HEK293 (cell line): ENCODE results near the gene ZNF775.

Experiments used
- CTCF ChIA-PET: fragments of 350-600 bp; formaldehyde crosslinking; extraction: SDS; loops from one replicate; lab custom pipeline; 2021; ENCODE audit warnings: antibody characterized with exemption; lab: Yijun Ruan, JAX
- POLR2A ChIA-PET: fragments of 300-600 bp; formaldehyde crosslinking; extraction: SDS; loops from one replicate; lab custom pipeline; 2020; ENCODE audit warnings: antibody characterized with exemption, inconsistent platforms; lab: Yijun Ruan, JAX
- H3K27ac ChIP-seq: fragments of 200-500 bp; sonication (Bioruptor generic); 2 replicates; pipeline ENCODE4 v1.5.1; 2014; ENCODE audit warnings: low read depth, low read length, control low read depth, inconsistent platforms; ENCODE audit errors: extremely low read depth
- H3K36me3 ChIP-seq, 2 experiments: fragments of 200-500 bp in 1 of 2; sonication (Bioruptor generic) in 1 of 2; 1 replicate in 1 of 2; 2 replicates in 1 of 2; pipeline ENCODE4 v1.5.1; 2014 to 2017; ENCODE audit warnings: inconsistent platforms in 2 of 2, low read length in 2 of 2; ENCODE audit not compliant: control insufficient read depth in 2 of 2, insufficient read depth in 1 of 2
- H3K4me1 ChIP-seq: fragments of 200-500 bp; sonication (Bioruptor generic); 2 replicates; pipeline ENCODE4 v1.5.1; 2014; ENCODE audit warnings: mild to moderate bottlenecking, low read length, inconsistent platforms; ENCODE audit not compliant: control insufficient read depth, insufficient read depth
- H3K4me3 ChIP-seq: 2 replicates; pipeline ENCODE4 v1.5.1; 2011; ENCODE audit warnings: low read depth, mild to moderate bottlenecking, control low read depth, low read length, moderate library complexity
- H3K9me3 ChIP-seq: fragments of 200-500 bp; sonication (Bioruptor generic); 2 replicates; pipeline ENCODE4 v1.5.1; 2014; ENCODE audit warnings: low read depth, low read length, inconsistent platforms; ENCODE audit not compliant: control insufficient read depth, insufficient read depth
- FEZF1 ChIP-seq: fragments of 450-650 bp; formaldehyde crosslinking; IDR thresholded peaks from 2 replicates; pipeline ENCODE4 v1.5.1; 2016; ENCODE audit warnings: missing biosample characterization, missing genetic modification characterization
- IKZF3 ChIP-seq: fragments of 450-650 bp; IDR thresholded peaks from 2 replicates; pipeline ENCODE4 v1.5.0; 2018; ENCODE audit warnings: missing biosample characterization, mild to moderate bottlenecking, missing genetic modification characterization, moderate library complexity
- KLF9 ChIP-seq: fragments of 450-650 bp; formaldehyde crosslinking; IDR thresholded peaks from 2 replicates; pipeline ENCODE4 v1.5.1; 2016; ENCODE audit warnings: missing biosample characterization, missing genetic modification characterization, low read depth
- OVOL3 ChIP-seq: fragments of 450-650 bp; formaldehyde crosslinking; IDR thresholded peaks from 2 replicates; pipeline ENCODE4 v1.5.1; 2016; ENCODE audit warnings: missing biosample characterization, missing genetic modification characterization
- SCRT2 ChIP-seq: fragments of 450-650 bp; formaldehyde crosslinking; IDR thresholded peaks from 2 replicates; pipeline ENCODE4 v1.5.1; 2016; ENCODE audit warnings: missing biosample characterization, missing genetic modification characterization
- SP2 ChIP-seq: fragments of 450-650 bp; formaldehyde crosslinking; IDR thresholded peaks from 2 replicates; pipeline ENCODE4 v1.5.1; 2016; ENCODE audit warnings: missing biosample characterization, missing genetic modification characterization
- YY2 ChIP-seq: fragments of 450-650 bp; formaldehyde crosslinking; IDR thresholded peaks from 2 replicates; pipeline ENCODE4 v1.5.1; 2016; ENCODE audit warnings: missing biosample characterization, missing genetic modification characterization
- ZBTB20 ChIP-seq: fragments of 450-650 bp; formaldehyde crosslinking; IDR thresholded peaks from 2 replicates; pipeline ENCODE4 v1.5.1; 2016; ENCODE audit warnings: missing biosample characterization, missing genetic modification characterization
- ZEB2 ChIP-seq: fragments of 450-650 bp; formaldehyde crosslinking; IDR thresholded peaks from 2 replicates; pipeline ENCODE4 v1.5.1; 2016; ENCODE audit warnings: missing biosample characterization, missing genetic modification characterization
- ZNF157 ChIP-seq: fragments of 450-650 bp; formaldehyde crosslinking; IDR thresholded peaks from 2 replicates; pipeline ENCODE4 v1.5.1; 2016; ENCODE audit warnings: missing biosample characterization, missing genetic modification characterization
- ZNF2 ChIP-seq: fragments of 450-650 bp; formaldehyde crosslinking; IDR thresholded peaks from 2 replicates; pipeline ENCODE4 v1.5.1; 2016; ENCODE audit warnings: missing biosample characterization, missing genetic modification characterization
- ZNF214 ChIP-seq: fragments of 450-650 bp; formaldehyde crosslinking; IDR thresholded peaks from 2 replicates; pipeline ENCODE4 v1.5.1; 2017; ENCODE audit warnings: missing biosample characterization, mild to moderate bottlenecking, missing genetic modification characterization, borderline replicate concordance
- ZNF248 ChIP-seq: fragments of 450-650 bp; formaldehyde crosslinking; IDR thresholded peaks from 2 replicates; pipeline ENCODE4 v1.5.1; 2017; ENCODE audit warnings: missing biosample characterization, missing genetic modification characterization
- ZNF391 ChIP-seq: fragments of 450-650 bp; formaldehyde crosslinking; IDR thresholded peaks from 2 replicates; pipeline ENCODE4 v1.5.1; 2016; ENCODE audit warnings: low read depth, missing biosample characterization, missing genetic modification characterization, borderline replicate concordance
- ZNF404 ChIP-seq: fragments of 450-650 bp; formaldehyde crosslinking; IDR thresholded peaks from 2 replicates; pipeline ENCODE4 v1.5.1; 2017; ENCODE audit warnings: missing biosample characterization, missing genetic modification characterization
- ZNF473 ChIP-seq: fragments of 450-650 bp; formaldehyde crosslinking; IDR thresholded peaks from 2 replicates; pipeline ENCODE4 v1.5.1; 2017; ENCODE audit warnings: missing biosample characterization, missing genetic modification characterization
- ZNF501 ChIP-seq: fragments of 450-650 bp; formaldehyde crosslinking; IDR thresholded peaks from 2 replicates; pipeline ENCODE4 v1.5.1; 2016; ENCODE audit warnings: missing biosample characterization, missing genetic modification characterization
- ZNF558 ChIP-seq: fragments of 450-650 bp; formaldehyde crosslinking; IDR thresholded peaks from 2 replicates; pipeline ENCODE4 v1.5.1; 2016; ENCODE audit warnings: missing biosample characterization, missing genetic modification characterization
- ZNF560 ChIP-seq: fragments of 450-650 bp; formaldehyde crosslinking; IDR thresholded peaks from 2 replicates; pipeline ENCODE4 v1.5.1; 2017; ENCODE audit warnings: missing biosample characterization, missing genetic modification characterization, borderline replicate concordance
- ZNF561 ChIP-seq: fragments of 450-650 bp; IDR thresholded peaks from 2 replicates; pipeline ENCODE4 v1.5.1; 2018; ENCODE audit warnings: missing biosample characterization, missing genetic modification characterization, borderline replicate concordance
- ZNF610 ChIP-seq: fragments of 450-650 bp; formaldehyde crosslinking; IDR thresholded peaks from 2 replicates; pipeline ENCODE4 v1.5.1; 2016; ENCODE audit warnings: missing biosample characterization, missing genetic modification characterization, borderline replicate concordance
- ZNF654 ChIP-seq: fragments of 450-650 bp; formaldehyde crosslinking; IDR thresholded peaks from 2 replicates; pipeline ENCODE4 v1.5.1; 2016; ENCODE audit warnings: low read depth, missing biosample characterization, missing genetic modification characterization
- ZNF747 ChIP-seq: fragments of 450-650 bp; formaldehyde crosslinking; IDR thresholded peaks from 2 replicates; pipeline ENCODE4 v1.5.1; 2016; ENCODE audit warnings: missing biosample characterization, missing genetic modification characterization
- ZNF785 ChIP-seq: fragments of 450-650 bp; formaldehyde crosslinking; IDR thresholded peaks from 2 replicates; pipeline ENCODE4 v1.5.1; 2016; ENCODE audit warnings: missing biosample characterization, missing genetic modification characterization
- ZNF843 ChIP-seq: fragments of 450-650 bp; formaldehyde crosslinking; IDR thresholded peaks from 2 replicates; pipeline ENCODE4 v1.5.1; 2016; ENCODE audit warnings: missing biosample characterization, missing genetic modification characterization
- TF ChIP-seq, protein P1 (sequence below): fragments of 450-650 bp; formaldehyde crosslinking; IDR thresholded peaks from 2 replicates; pipeline ENCODE4 v1.5.1; 2017; ENCODE audit warnings: missing biosample characterization, missing genetic modification characterization
- TF ChIP-seq, protein P2 (sequence below): fragments of 450-650 bp; formaldehyde crosslinking; IDR thresholded peaks from 2 replicates; pipeline ENCODE4 v1.5.1; 2016; ENCODE audit warnings: missing biosample characterization, missing genetic modification characterization
- TF ChIP-seq, protein P3 (sequence below): sonication (generic); formaldehyde crosslinking; IDR thresholded peaks from 2 replicates; pipeline ENCODE4 v1.8.1; 2022; ENCODE audit warnings: mild to moderate bottlenecking, moderate library complexity, missing genetic modification reagents
- TF ChIP-seq, protein P4 (sequence below): fragments of 450-650 bp; formaldehyde crosslinking; IDR thresholded peaks from 2 replicates; pipeline ENCODE4 v1.5.1; 2016; ENCODE audit warnings: missing biosample characterization, missing genetic modification characterization

Gene ZNF775

DNA sequence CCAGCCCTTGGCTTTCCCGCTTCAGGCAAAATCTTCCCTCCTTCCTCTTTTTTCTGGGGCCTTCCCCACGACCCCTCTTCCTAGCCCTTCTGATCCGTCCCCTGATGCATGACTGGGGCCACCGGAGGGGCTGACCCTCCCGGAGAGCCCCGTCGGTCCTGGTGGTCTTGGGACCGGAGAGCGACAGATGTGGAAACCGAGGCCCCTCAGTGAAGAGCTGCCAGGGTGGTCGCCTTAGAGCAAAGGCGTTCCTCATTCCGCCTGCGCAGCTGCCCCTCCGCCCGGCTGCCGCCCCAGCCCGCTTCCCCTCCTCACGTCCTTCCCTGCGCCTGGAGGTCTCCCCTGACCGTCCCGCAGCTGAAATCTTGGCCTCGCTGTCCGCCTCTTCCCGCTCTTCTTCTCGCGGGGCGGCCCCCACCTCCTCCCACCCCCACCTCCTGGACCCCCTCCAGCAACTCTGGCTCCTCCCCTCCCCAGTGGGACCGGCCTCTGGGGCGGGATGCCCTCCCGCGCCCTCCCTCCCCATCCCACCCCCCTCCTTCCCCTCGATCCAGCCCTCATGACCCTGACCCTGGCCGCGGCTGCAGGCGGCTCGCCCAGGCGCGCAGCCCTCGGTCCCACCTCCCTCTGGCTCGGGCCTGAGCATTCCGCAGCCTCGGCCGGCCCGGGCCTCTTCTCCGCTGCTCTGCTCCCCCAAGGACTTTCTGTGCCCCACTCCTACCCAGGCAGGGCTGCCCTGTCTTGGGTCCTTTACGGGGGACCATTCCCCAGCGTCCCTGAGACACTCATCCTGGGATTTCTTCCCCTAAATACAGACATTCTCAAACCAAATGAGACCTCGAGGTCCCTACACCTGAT is 37.6 kb upstream of the ZNF775 start, which contains the start of gene RARRES2 (continued):
- no peak for TF ChIP-seq ZNF2 (tag by site-specific recombination)
- TF ChIP-seq ZNF248: no peak
- TF ChIP-seq ZNF654 (tag by site-specific recombination): no peak
- TF ChIP-seq ZNF560 (tag by site-specific recombination): no peak
- TF ChIP-seq ZNF843 (tag by site-specific recombination): no peak
- TF ChIP-seq, all 188 proteins: peak for 0

DNA sequence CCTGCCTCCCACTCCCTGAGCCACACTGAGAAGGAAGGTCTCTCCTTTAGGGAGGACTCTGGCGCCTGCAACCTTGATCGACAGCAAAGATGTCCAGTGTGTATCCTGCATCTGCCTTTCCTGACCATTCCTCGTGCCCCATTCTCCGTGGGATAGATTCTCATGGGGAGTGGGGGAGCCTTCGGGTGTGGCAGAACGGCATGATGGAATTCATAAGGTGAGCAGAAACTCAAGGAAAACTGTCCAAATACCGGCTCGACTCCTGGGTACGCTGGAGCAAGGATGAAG is 37.1 kb upstream of the ZNF775 start:
- Histone ChIP-seq H3K4me3 (no peak overlapping the region), H3K27ac (no peak overlapping the region), H3K4me1 (no peaks in the 10 kb centered on the region), H3K36me3 (peaks cover 0 to 16% of the 10 kb centered on the region in 2 experiments; a peak in 1 of 3 replicates), H3K9me3 (no peaks in the 10 kb centered on the region)
- no peak for TF ChIP-seq ZNF473 (tag by site-specific recombination)
- no peak for TF ChIP-seq KLF9
- TF ChIP-seq ZNF558 (tag by site-specific recombination): no peak
- TF ChIP-seq SCRT2 (tag by site-specific recombination): no peak
- TF ChIP-seq ZNF561 (tag by site-specific recombination): no peak
- TF ChIP-seq IKZF3 (tag by site-specific recombination): no peak
- no peak for TF ChIP-seq ZNF610 (tag by site-specific recombination)
- ChIA-PET CTCF (no interaction called here), POLR2A (no interaction called here)

DNA sequence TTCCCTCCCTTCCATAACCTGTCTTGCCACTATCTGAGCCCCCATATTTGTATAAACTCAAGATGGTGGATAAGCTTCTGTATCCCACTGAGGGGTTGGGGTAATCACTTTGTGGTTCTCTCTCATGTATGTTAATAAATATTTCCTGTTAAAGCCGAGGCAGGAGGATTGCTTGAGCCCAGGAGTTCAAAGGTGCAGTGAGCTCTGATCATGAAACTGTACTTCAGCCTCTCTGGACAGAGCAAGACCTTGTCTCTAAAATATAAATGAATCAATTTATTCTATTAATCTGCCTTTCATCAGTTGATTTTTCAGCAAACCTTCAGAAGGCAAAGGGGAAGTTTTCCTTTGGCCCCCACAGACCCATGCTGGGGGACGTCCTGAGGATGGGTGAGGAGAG is 35.9 kb upstream of the ZNF775 start:
- CTCF ChIA-PET: interaction anchor here (1.6 kb wide), 1 partner anchor 13 kb away, joined by 5 read pairs; no protein-coding TSS in a partner anchor
- Histone ChIP-seq H3K4me3 (no peak overlapping the region), H3K4me1 (no peaks in the 10 kb centered on the region), H3K36me3 (peaks cover 0 to 4% of the 10 kb centered on the region in 2 experiments; a peak in 1 of 3 replicates), H3K27ac (no peak overlapping the region), H3K9me3 (no peaks in the 10 kb centered on the region)
- POLR2A ChIA-PET: no interaction called here
- TF ChIP-seq ZBTB20 (tag by site-specific recombination): no peak
- TF ChIP-seq OVOL3: no peak
- TF ChIP-seq ZNF747 (tag by site-specific recombination): no peak
- TF ChIP-seq ZNF391 (tag by site-specific recombination): no peak
- no peak for TF ChIP-seq ZNF558 (tag by site-specific recombination)
- TF ChIP-seq ZEB2 (tag by site-specific recombination): no peak
- TF ChIP-seq ZNF214 (tag by site-specific recombination): no peak
- TF ChIP-seq, protein P1, sequence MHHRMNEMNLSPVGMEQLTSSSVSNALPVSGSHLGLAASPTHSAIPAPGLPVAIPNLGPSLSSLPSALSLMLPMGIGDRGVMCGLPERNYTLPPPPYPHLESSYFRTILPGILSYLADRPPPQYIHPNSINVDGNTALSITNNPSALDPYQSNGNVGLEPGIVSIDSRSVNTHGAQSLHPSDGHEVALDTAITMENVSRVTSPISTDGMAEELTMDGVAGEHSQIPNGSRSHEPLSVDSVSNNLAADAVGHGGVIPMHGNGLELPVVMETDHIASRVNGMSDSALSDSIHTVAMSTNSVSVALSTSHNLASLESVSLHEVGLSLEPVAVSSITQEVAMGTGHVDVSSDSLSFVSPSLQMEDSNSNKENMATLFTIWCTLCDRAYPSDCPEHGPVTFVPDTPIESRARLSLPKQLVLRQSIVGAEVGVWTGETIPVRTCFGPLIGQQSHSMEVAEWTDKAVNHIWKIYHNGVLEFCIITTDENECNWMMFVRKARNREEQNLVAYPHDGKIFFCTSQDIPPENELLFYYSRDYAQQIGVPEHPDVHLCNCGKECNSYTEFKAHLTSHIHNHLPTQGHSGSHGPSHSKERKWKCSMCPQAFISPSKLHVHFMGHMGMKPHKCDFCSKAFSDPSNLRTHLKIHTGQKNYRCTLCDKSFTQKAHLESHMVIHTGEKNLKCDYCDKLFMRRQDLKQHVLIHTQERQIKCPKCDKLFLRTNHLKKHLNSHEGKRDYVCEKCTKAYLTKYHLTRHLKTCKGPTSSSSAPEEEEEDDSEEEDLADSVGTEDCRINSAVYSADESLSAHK: no peak
- TF ChIP-seq, protein P2, sequence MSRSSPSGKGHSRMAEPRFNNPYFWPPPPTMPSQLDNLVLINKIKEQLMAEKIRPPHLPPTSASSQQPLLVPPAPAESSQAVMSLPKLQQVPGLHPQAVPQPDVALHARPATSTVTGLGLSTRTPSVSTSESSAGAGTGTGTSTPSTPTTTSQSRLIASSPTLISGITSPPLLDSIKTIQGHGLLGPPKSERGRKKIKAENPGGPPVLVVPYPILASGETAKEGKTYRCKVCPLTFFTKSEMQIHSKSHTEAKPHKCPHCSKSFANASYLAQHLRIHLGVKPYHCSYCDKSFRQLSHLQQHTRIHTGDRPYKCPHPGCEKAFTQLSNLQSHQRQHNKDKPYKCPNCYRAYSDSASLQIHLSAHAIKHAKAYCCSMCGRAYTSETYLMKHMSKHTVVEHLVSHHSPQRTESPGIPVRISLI: no peak
- no peak for TF ChIP-seq FEZF1 (tag by site-specific recombination)
- no peak for TF ChIP-seq ZNF610 (tag by site-specific recombination)
- no peak for TF ChIP-seq ZNF501 (tag by site-specific recombination)
- TF ChIP-seq YY2 (tag by site-specific recombination): no peak
- no peak for TF ChIP-seq ZNF404 (tag by site-specific recombination)
- TF ChIP-seq, protein P3, sequence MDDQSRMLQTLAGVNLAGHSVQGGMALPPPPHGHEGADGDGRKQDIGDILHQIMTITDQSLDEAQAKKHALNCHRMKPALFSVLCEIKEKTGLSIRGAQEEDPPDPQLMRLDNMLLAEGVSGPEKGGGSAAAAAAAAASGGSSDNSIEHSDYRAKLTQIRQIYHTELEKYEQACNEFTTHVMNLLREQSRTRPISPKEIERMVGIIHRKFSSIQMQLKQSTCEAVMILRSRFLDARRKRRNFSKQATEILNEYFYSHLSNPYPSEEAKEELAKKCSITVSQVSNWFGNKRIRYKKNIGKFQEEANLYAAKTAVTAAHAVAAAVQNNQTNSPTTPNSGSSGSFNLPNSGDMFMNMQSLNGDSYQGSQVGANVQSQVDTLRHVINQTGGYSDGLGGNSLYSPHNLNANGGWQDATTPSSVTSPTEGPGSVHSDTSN (CRISPR knock-in tag): no peak
- no peak for TF ChIP-seq SP2 (tag by site-specific recombination)
- TF ChIP-seq, protein P4, sequence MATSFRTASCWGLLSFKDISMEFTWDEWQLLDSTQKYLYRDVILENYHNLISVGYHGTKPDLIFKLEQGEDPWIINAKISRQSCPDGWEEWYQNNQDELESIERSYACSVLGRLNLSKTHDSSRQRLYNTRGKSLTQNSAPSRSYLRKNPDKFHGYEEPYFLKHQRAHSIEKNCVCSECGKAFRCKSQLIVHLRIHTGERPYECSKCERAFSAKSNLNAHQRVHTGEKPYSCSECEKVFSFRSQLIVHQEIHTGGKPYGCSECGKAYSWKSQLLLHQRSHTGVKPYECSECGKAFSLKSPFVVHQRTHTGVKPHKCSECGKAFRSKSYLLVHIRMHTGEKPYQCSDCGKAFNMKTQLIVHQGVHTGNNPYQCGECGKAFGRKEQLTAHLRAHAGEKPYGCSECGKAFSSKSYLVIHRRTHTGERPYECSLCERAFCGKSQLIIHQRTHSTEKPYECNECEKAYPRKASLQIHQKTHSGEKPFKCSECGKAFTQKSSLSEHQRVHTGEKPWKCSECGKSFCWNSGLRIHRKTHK: no peak
- no peak for TF ChIP-seq ZNF157 (tag by site-specific recombination)
- TF ChIP-seq ZNF785 (tag by site-specific recombination): no peak
